HepG2 (cell line): ENCODE data around the gene MPV17L.

Experiments used
- CAMTA2 ChIP-seq: sonication (generic); formaldehyde crosslinking; IDR thresholded peaks from 2 replicates; pipeline ENCODE4 v1.4.0; 2020; ENCODE audit warnings: mild to moderate bottlenecking, missing genetic modification reagents, borderline replicate concordance
- CHD2 ChIP-seq: IDR thresholded peaks from 2 replicates; pipeline ENCODE4 v1.6.1; 2011; ENCODE audit warnings: low read depth, low read length, improper control_type of control experiment
- HCFC1 ChIP-seq: fragments of 150-350 bp; IDR thresholded peaks from 2 replicates; pipeline ENCODE4 v1.6.1; 2014; ENCODE audit warnings: low read depth, low read length
- HMG20B ChIP-seq: conservative IDR thresholded peaks from 2 replicates; pipeline ENCODE4 v1.6.1; 2016; ENCODE audit warnings: missing genetic modification reagents, missing compliant biosample characterization
- HMGXB4 ChIP-seq, 2 experiments: sonication (generic) in 1 of 2; formaldehyde crosslinking in 1 of 2; IDR thresholded peaks; 2 replicates each; pipeline versions ENCODE4 v1.4.0 to v1.6.1; 2018 to 2020; ENCODE audit warnings: missing genetic modification reagents in 2 of 2, borderline replicate concordance in 1 of 2, low read depth in 1 of 2, mild to moderate bottlenecking in 1 of 2, missing biosample characterization in 1 of 2
- MLLT10 ChIP-seq: sonication (generic); formaldehyde crosslinking; IDR thresholded peaks from 2 replicates; pipeline ENCODE4 v1.4.0; 2020; ENCODE audit warnings: missing genetic modification reagents
- POLR2AphosphoS5 ChIP-seq: IDR thresholded peaks from 2 replicates; pipeline ENCODE4 v1.6.1; 2012; ENCODE audit warnings: low read depth, low read length
- TCF12 ChIP-seq, 2 experiments: fragments of 450-650 bp in 1 of 2; sonication (generic) in 1 of 2; formaldehyde crosslinking in 1 of 2; IDR thresholded peaks; 2 replicates each; pipeline versions ENCODE4 v1.6.1 to v1.8.0; 2017 to 2022; ENCODE audit warnings: antibody characterized with exemption in 1 of 2, mild to moderate bottlenecking in 1 of 2, missing genetic modification reagents in 1 of 2, moderate library complexity in 1 of 2
- TCF7L2 ChIP-seq: IDR thresholded peaks from 2 replicates; pipeline ENCODE4 v1.6.1; 2011; ENCODE audit warnings: mild to moderate bottlenecking, low read depth, low read length, moderate library complexity
- TRIM24 ChIP-seq: sonication (generic); formaldehyde crosslinking; IDR thresholded peaks from 2 replicates; pipeline ENCODE4 v1.8.0; 2022; ENCODE audit warnings: mild to moderate bottlenecking, missing genetic modification reagents
- ZFX ChIP-seq: sonication (generic); formaldehyde crosslinking; IDR thresholded peaks from 2 replicates; pipeline ENCODE4 v1.4.0; 2020; ENCODE audit warnings: mild to moderate bottlenecking, low read depth, missing genetic modification reagents, moderate library complexity
- ZNF776 ChIP-seq: sonication (generic); formaldehyde crosslinking; IDR thresholded peaks from 2 replicates; pipeline ENCODE4 v1.4.0; 2020; ENCODE audit warnings: mild to moderate bottlenecking, missing genetic modification reagents
- TF ChIP-seq, protein P1 (sequence below): sonication (generic); formaldehyde crosslinking; IDR thresholded peaks from 2 replicates; pipeline ENCODE4 v1.4.0; 2020; ENCODE audit warnings: missing genetic modification reagents, borderline replicate concordance
- TF ChIP-seq, protein P2 (sequence below): sonication (generic); formaldehyde crosslinking; IDR thresholded peaks from 2 replicates; pipeline ENCODE4 v1.5.0; 2020; ENCODE audit warnings: mild to moderate bottlenecking, missing genetic modification reagents, moderate library complexity

- TF ChIP-seq ZFX (CRISPR knock-in tag), result no peak
- no peak for TF ChIP-seq HCFC1
- TF ChIP-seq, protein P1, sequence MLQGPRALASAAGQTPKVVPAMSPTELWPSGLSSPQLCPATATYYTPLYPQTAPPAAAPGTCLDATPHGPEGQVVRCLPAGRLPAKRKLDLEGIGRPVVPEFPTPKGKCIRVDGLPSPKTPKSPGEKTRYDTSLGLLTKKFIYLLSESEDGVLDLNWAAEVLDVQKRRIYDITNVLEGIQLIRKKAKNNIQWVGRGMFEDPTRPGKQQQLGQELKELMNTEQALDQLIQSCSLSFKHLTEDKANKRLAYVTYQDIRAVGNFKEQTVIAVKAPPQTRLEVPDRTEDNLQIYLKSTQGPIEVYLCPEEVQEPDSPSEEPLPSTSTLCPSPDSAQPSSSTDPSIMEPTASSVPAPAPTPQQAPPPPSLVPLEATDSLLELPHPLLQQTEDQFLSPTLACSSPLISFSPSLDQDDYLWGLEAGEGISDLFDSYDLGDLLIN, result no peak
- TF ChIP-seq CHD2, result no peak
- no peak for TF ChIP-seq CAMTA2
- no peak for TF ChIP-seq TCF7L2
- no peak for TF ChIP-seq TCF12 (IDR thresholded peaks at IDR 0.05)
- TF ChIP-seq TCF12 (CRISPR knock-in tag; IDR thresholded peaks at IDR 0.05), result no peak
- no peak for TF ChIP-seq MLLT10 (CRISPR knock-in tag)
- TF ChIP-seq ZNF776 (CRISPR knock-in tag), result no peak
- TF ChIP-seq POLR2AphosphoS5, result no peak
- TF ChIP-seq HMG20B, result no peak
- TF ChIP-seq, protein P2, sequence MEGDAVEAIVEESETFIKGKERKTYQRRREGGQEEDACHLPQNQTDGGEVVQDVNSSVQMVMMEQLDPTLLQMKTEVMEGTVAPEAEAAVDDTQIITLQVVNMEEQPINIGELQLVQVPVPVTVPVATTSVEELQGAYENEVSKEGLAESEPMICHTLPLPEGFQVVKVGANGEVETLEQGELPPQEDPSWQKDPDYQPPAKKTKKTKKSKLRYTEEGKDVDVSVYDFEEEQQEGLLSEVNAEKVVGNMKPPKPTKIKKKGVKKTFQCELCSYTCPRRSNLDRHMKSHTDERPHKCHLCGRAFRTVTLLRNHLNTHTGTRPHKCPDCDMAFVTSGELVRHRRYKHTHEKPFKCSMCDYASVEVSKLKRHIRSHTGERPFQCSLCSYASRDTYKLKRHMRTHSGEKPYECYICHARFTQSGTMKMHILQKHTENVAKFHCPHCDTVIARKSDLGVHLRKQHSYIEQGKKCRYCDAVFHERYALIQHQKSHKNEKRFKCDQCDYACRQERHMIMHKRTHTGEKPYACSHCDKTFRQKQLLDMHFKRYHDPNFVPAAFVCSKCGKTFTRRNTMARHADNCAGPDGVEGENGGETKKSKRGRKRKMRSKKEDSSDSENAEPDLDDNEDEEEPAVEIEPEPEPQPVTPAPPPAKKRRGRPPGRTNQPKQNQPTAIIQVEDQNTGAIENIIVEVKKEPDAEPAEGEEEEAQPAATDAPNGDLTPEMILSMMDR (CRISPR knock-in tag), result no peak
- no peak for TF ChIP-seq HMGXB4 (CRISPR knock-in tag; IDR thresholded peaks at IDR 0.05; ENCODE audit: borderline replicate concordance in 1 of 2, low read depth in 1 of 2)
- TF ChIP-seq TRIM24, result no peak
Observed at GRCh38 chr16:15434425-15435215, 39.1 kb downstream of the MPV17L start, which contains the start of gene BMERB1.
